GM12872 (cell line): Measurements from ENCODE around the gene ZFAND2B.
A peak's percentile ranks its signal among the peaks of the same experiment; 100 is the strongest.

Experiments used
- CTCF ChIP-seq: IDR thresholded peaks from 3 replicates; pipeline ENCODE4 v1.5.1; 2011; ENCODE audit warnings: low read depth, mild to moderate bottlenecking, low read length, moderate library complexity; ENCODE audit not compliant: insufficient read depth

ZFAND2B gene

GRCh38 chr2:219250049-219250781 is 43.6 kb downstream of the ZFAND2B start:
- no peak for TF ChIP-seq CTCF

DNA sequence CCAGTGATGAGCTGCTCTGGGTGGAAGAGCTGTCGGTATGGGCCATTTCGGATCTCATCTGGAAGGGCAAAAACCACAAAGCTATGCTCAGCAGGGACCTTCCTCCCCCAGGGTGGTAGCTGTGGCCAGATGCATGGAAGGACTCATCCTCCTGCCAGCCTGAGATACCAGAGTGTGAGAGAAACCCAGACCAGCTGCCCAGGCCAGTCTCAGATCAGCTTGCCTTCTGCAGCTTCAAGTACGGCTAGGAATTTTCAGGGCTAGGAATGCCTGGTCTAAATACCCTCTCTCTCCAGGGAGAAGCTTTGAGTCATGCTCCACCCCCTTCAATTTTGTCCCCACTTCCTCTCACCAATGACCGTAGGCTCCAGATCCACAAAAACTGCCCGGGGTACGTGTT is 45.1 kb downstream of the ZFAND2B start:
- TF ChIP-seq CTCF, result no peak

- TF ChIP-seq CTCF, result no peak
These were observed 45.5 kb downstream of the ZFAND2B start for GRCh38 chr2:219252084-219252483.

DNA sequence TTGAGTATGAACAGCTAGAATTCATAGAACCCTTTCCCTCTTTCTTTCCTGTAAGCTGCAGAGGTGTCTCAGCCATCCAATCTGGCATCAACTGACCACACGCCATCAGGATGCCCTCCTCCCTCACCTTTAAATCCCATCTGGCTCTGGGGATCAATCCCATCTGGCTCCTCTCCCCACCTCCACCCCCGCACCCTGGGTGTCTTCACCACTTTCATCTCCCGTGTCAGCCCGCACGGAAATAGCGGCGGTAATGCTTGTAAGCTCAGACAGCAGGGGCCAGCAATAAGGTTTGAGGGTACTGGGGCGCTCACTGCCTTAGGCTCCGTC is 46.0 kb downstream of the ZFAND2B start:
- 0 out of 3 replicates have a peak, but pooled peaks have one; percentile 3 for TF ChIP-seq CTCF

DNA sequence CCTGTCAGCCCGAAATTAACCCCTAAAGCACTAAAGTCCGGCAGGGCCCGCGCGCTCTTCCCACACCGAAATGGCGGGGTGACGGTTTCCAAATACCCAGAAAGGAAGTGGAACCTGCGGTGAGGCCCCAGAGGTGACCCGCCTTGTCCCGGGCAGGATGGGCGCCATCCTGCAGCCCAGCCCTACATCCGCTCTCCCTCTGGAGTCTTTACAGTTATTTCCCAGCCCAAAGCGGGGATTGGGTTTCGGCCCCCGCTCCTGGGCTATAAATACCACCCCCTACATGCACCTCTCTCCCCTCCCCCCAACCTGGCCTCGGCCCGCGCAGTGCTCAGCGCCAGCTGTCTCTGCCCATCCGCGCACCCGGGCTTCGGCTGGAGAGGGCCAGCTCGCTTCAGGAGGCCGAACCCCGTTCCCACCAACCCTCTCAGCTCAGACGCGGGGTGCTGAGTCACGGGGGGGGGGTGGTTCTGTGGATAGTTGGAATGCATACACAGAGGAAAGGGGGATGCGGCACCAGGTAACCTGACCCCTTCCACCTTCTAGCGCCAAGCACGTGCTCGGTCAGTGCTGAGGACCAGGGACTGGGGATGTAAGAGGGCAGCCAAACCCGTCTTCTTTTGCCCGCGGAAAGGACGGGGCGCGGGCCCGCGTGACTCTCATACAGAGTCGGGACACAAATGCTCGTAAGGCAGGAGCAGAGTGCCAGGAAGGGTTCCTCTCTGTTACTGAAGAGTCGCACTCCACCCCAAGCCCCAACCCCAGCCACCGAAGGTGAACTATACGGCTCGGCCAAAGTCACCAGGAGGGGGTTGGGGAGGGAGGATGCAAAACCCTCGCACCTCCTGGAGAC is 46.5 kb downstream of the ZFAND2B start, which contains the start of gene TUBA4B:
Gene TUBA4B (plus strand): TSS at position 344 of the 853 bp plus-strand sequence. CDS start 165 bp downstream, at position 509.
- no peak for TF ChIP-seq CTCF

GRCh38 chr2:219253753-219254589 is 47.4 kb downstream of the ZFAND2B start, which contains the start of gene TUBA4A:
TSS of gene TUBA4A (minus strand) at chr2:219253918. CDS start at chr2:219253858, 60 bp downstream.
- no peak for TF ChIP-seq CTCF
